ENCODE data around the gene PEX14. TPM values are rescaled to one million over a fixed set of nuclear protein-coding genes. Genes with fewer than 3 reads are reported as not detected.

The PEX14 gene
- total RNA-seq, 4 donors from 2014 or later: 10.6 to 19.6 (median 13.9) TPM

GRCh38 chr1:10593750-10594149, 119.0 kb downstream of the PEX14 start:
- no peak for TF ChIP-seq CTCF (IDR thresholded peaks at IDR 0.05)
- DNase-seq (ENCODE audit: low spot score): no peak
- no peak for ATAC-seq (ENCODE audit: low FRiP score)

GRCh38 chr1:10594595-10595223, 120.0 kb downstream of the PEX14 start:
- ATAC-seq (ENCODE audit: low FRiP score) (no peak), DNase-seq (ENCODE audit: low spot score) (no peak)
- TF ChIP-seq CTCF (IDR thresholded peaks at IDR 0.05): no peak

GRCh38 chr1:10596780-10597179, 122.0 kb downstream of the PEX14 start:
- ATAC-seq (ENCODE audit: low FRiP score) (no peak), DNase-seq (ENCODE audit: low spot score) (no peak)
- TF ChIP-seq CTCF (IDR thresholded peaks at IDR 0.05): no peak

GRCh38 chr1:10597492-10598388, 123.0 kb downstream of the PEX14 start:
- no peak for ATAC-seq (ENCODE audit: low FRiP score)
- no peak for DNase-seq (ENCODE audit: low spot score)
- no peak for TF ChIP-seq CTCF (IDR thresholded peaks at IDR 0.05)

DNA sequence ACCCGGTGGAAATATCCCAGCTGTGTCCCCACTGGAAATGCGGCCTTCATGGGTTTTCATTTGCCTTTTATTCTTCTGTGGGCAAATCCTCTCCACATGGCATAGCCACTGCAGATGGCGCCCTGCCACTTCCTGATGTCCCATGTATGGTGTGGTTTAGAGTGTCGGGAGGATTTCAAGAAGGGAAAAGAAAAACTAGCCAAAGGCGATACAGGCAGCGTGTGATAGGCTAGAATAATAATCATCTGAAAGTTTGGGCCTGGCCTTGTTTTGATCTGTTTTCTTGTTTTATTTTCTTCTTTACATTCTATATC, 123.6 kb downstream of the PEX14 start:
- no peak for DNase-seq (ENCODE audit: low spot score)
- ATAC-seq (ENCODE audit: low FRiP score): no peak

DNA sequence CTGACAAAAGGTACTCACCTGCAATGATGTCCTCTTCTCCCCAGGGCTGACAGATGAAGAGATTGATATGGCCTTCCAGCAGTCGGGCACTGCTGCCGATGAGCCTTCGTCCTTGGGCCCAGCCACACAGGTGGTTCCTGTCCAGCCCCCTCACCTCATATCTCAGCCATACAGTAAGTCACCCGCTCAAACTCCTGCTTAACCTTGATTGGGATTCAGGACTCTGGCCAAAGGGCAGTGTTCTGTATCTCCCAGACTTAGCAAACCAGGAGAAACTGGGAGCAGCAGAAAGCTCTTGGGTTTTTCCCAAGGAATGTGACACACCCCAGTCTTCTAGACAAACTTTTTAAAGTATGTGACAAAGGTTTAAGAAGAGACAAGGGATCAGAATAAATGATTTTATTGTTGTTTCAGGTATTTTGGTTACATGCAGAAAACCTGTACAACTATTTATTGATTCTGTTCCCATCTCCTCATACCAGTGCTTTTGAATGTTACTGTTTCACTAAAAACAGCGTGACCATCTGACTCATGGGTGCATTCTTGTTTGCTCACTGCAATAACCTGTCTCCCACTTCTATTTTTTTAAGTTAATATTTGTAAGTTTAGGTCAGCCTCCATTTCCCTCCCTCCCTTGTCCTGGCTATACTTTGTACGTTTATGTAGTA, 124.6 kb downstream of the PEX14 start:
- DNase-seq (ENCODE audit: low spot score): no peak
- no peak for TF ChIP-seq CTCF (IDR thresholded peaks at IDR 0.05)
- ATAC-seq (ENCODE audit: low FRiP score): peak; percentile 76

More for the DNA sequence above, 123.6 kb downstream of the PEX14 start:
- TF ChIP-seq CTCF (IDR thresholded peaks at IDR 0.05): no peak

Data from omental fat pad (tissue), 4 donors.